ENCODE data around the gene EPHA1. TPM values are rescaled to one million over a fixed set of nuclear protein-coding genes. Genes with fewer than 3 reads are reported as not detected.

EPHA1 gene
- total RNA-seq, 1 donor from 2014 or later, result not detected

DNA sequence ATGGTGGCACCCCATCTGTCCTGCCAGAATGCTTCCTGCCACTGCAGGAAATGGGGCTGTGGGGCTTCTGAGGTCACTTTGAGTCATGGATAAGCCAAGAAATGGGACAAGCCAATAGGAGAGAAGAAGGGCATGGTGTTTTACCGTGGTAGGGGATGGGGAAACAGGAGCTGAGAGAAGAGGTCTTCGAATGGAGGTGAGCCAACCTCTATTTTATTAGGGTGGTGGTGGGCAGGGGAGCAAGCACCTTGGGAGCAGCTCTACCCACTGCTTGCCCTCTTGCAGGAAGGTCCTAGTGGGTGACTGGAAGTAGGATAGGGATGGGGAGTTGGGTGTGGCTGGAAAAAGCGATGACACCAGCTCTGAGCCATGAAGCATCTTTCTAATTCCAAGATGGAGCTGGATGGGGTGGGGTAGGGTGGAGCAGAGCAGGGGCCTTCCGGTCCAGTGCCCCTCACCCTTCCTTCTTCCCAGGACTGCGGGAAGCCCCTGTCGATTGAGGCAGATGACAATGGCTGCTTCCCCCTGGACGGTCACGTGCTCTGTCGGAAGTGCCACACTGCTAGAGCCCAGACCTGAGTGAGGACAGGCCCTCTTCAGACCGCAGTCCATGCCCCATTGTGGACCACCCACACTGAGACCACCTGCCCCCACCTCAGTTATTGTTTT, 18.4 kb downstream of the EPHA1 start:
- DNase-seq (ENCODE audit: extremely low read depth, low read depth, low spot score), result no peak

DNA sequence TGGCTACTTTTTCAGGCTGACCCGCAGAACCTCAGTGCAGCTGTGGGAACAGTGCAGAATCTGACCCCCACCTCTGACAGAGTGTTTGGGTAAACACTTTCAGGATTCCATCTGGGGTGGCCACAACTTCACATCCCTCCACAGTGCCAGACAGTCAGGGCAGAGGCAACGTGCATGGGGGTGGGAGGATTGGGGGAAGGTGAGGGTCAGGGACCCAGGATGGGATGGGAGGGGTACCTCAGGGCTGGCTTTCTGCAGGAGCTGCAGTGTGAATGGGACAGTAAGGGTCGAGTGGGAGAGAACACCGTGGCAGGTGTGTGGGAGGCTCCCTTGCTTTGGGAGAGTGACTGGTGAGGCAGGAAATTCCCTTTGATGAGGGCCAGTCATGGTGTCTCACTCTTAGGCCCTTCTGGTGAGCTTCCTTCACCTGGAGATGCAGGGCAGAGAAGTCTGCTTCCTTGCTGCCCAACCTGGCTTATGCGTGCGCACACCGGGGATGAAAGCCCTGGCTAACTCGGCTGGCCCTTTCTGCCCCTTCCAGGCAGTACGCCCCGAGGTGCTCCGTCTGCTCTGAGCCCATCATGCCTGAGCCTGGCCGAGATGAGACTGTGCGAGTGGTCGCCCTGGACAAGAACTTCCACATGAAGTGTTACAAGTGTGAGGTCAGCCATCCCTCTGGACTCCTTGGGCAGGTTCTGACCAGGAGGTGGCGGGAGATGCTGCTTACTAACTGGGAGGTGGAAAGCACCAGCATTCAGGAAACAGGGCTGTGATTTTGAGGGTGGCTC, 19.1 kb downstream of the EPHA1 start:
- no peak for DNase-seq (ENCODE audit: extremely low read depth, low read depth, low spot score)

DNA sequence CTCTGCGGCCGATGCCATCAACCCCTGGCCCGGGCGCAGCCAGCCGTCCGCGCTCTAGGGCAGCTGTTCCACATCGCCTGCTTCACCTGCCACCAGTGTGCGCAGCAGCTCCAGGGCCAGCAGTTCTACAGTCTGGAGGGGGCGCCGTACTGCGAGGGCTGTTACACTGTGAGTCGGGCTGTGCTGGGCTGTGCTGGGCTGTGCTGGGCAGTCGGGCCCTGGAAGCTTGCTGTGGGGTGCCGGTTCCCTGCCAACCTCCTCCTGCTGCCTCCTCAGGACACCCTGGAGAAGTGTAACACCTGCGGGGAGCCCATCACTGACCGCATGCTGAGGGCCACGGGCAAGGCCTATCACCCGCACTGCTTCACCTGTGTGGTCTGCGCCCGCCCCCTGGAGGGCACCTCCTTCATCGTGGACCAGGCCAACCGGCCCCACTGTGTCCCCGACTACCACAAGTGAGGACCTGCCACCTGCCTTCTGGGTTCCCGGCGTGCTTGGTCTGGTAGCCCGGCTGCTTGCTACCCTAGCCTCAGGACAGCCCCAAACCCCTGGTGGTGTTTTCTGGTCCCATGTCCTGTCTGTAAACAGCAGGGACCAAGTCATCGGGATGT, 20.1 kb downstream of the EPHA1 start:
- DNase-seq (ENCODE audit: extremely low read depth, low read depth, low spot score), result no peak

DNA sequence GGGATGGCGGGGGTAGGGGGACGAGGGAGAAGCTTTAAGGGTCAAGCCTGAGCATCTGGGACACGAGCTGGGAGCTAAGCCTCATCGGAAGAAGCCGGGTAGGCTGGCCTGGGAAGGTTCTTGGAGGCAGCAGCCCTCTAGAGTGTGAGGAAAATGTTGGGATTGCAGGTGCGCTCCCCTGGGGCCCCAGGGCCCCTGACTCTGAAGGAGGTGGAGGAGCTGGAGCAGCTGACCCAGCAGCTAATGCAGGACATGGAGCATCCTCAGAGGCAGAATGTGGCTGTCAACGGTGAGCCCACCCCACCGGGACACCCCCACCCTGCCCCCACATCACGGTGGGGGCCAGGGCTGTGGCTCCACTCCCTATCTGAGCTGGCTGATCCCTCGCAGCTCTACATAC, 20.6 kb downstream of the EPHA1 start:
- DNase-seq (ENCODE audit: extremely low read depth, low read depth, low spot score), result no peak

DNA sequence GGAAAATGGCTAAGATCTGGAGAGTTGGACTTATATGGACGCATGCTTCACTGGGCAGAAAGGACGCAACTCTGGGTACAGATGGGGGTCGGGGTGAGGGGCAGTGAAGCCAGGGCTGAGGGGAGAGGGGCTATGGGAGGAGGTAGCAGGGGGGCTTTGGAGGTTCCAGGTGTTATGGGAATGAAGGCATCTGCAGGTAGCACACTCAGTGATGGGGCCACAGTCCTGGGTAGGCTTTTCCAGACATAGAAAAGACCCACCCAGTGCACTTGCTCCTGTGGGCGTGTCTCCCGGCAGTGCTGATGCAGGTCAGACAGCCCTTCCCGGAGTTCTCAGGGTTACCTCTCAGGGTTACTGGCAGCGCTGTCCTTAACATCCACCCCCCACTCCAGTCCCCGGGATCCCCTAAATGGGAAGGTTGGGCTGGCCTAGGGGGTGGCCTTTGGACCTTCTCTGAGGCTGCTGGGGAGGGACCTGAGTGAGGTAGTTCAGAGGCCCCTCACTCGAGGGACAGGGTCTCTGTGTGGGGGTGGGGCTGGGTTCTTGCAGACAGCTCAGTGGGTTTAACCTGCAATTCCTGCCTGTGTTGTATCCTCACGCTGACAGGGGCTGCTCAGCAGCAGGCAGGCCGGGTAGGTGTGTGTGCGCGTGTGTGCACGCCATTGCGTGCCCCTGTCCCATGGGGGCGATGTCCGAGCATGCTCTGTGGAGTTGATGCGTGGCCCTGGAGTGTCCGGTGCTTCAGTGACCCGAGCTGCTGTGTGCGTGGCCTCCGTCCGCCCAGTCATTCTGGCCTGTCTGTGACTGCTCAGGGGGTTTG, 21.3 kb downstream of the EPHA1 start:
- no peak for DNase-seq (ENCODE audit: extremely low read depth, low read depth, low spot score)

DNA sequence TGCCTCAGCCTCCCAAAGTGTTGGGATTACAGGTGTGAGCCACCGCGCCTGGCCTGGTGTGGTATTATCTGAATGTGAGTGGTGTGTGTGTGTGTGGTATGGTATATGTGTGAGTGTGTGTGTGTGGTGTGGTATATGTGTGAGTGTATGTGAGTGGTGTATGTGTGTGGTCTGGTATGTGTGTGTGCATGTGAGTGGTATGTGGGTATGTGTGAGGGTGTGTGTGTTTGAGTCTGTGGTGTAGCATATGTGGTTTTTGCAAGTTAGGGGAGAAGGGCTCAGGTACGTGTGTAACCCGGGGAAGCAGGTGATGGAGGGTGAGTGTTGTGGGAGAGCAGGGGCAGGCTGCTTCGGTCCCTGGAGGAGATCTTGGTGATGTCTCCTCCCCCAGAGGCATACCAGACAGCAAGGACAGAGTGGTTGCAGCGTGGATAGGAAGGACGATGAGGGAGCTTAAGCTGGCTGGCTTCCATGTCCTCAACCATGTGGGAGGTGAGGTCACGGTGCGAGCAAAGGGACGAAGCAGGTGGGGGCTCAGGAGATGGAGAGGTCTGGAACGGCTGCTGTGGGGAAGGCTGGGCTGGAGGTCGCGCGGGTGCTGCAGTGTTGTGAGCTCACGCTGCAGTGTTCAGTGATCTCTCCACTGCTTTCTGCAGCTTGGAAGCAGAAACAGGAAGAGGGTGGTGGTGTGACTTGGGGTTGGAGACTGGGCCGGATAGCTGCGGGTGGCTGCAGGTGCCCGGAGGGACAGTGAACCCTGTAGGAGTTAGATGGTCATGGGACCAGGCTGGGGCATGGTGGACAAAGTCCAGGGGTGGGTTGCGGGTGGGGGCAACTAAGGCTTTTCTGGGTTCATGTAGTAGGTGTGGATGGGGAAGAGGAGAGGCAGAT, 22.5 kb downstream of the EPHA1 start:
- DNase-seq (ENCODE audit: extremely low read depth, low read depth, low spot score), result no peak

DNA sequence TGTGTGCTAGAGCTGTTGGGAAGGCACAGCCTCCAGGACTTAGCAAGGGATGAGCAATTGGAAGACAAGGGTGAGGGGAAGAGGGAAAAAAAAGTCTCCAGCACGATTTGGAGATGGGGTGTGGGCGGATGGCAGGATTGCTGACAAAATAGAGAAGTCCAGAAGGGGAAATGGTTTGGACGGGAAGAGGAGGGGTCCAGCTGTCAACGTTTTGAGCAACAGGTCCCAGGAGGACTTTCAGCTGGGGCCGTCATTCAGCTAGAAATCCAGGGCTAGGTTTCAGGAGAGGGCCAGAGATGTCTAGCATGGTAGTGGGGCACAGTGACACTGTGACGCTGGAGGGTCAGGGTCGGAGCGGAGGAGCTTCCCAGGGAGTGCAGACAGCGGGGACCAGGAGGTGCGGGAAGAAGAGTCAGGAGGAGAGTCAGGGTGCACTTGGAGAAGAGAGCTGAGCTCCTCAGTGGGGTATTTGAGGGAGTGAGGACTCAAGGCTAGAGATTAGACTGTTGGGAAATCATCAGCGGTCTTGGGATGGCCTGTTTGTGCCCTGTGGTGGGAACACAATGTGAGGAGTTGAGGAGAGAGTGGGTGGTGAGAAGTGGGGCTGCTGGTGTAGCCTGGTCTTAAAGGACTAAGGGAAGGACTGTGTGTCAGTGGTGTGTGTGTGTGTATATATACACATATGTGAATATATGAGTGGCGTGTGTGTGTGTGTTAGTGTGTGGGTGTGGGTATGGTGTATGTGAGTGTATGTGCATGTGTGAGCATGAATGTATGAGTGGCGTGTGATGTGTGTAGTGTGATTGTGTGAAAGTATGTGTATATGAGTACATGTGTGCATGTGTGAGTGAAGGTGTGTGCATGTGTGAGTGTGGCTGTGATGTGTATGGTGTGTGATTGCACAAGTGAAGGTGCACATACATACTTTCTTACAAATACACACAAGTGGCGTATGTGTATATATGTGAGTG, 23.7 kb downstream of the EPHA1 start:
- no peak for DNase-seq (ENCODE audit: extremely low read depth, low read depth, low spot score)

DNA sequence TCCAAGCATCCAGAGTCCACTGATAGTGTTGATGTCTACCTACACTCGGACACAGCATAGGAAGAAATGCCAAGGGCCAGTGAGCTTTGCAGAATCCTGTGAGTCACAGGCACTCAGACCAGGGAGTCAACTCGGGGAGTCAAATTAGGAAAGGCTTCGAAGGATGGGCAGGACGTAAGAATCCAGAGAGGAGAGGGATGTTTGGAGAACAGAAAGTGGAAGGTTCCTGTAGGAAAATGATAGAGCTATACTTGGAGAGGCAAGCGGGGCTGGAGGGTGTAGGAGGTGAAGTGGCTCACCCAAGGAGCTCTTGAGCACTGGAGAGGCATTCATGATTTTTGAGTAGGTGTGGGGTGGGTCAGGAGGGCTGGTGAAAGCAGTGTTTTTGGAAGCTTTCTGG, 24.5 kb downstream of the EPHA1 start:
- DNase-seq (ENCODE audit: extremely low read depth, low read depth, low spot score), result no peak

DNA sequence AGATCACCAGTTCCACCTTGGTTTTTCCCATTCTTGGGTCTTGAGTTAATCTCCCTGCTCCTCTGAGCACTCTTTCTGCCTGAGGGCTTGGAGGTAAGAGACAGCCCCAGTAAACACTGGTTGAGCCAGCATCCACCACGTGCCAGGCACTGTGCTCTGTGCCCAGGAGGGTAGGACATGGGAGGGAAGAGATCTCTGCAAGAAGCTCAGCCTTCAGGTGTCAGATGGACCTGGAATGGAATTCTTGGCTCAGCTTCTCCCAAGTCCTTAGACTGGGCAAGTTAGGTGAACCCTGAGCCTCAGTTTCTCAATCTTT, 25.1 kb downstream of the EPHA1 start:
- no peak for DNase-seq (ENCODE audit: extremely low read depth, low read depth, low spot score)

DNA sequence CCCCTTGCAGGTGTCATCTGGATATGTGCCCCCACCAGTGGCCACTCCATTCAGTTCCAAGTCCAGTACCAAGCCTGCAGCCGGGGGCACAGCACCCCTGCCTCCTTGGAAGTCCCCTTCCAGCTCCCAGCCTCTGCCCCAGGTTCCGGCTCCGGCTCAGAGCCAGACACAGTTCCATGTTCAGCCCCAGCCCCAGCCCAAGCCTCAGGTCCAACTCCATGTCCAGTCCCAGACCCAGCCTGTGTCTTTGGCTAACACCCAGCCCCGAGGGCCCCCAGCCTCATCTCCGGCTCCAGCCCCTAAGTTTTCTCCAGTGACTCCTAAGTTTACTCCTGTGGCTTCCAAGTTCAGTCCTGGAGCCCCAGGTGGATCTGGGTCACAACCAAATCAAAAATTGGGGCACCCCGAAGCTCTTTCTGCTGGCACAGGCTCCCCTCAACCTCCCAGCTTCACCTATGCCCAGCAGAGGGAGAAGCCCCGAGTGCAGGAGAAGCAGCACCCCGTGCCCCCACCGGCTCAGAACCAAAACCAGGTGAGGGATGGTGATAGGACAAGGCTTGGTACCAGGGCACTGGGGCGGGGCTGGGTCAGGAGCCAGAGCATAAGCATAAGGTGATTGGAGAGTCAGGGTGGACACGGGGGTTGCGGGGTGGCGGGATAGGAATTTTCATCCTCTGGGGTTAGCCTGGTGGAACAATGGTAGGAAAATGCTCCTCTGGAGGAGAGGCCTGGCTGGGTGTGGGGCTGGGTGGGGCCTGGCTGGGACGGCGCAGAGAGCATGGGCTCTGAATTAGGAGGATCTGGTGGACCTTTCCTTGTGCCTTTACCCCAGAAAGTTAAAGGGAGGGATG, 25.6 kb downstream of the EPHA1 start:
- no peak for DNase-seq (ENCODE audit: extremely low read depth, low read depth, low spot score)

DNA sequence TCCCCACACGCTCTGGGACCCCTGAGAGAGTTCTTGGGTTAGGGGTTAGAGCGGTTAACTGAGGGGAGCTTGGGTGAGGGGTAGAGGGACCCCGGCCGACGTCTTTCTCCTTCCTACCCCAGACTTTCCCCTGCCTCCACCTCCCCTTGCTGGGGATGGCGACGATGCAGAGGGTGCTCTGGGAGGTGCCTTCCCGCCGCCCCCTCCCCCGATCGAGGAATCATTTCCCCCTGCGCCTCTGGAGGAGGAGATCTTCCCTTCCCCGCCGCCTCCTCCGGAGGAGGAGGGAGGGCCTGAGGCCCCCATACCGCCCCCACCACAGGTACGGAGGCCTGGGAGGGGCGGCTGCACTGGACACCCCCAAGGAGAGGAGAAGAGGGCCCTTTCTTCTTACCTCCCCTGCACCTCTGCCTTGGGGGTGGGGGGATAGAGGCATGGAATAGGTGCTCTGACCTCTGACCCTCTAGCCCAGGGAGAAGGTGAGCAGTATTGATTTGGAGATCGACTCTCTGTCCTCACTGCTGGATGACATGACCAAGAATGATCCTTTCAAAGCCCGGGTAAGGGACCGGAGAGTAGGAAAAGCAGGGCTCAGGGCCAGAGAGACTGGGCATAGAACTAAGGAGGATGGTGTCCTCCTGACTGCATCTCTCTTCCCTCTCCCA, 26.4 kb downstream of the EPHA1 start:
- DNase-seq (ENCODE audit: extremely low read depth, low read depth, low spot score), result no peak

DNA sequence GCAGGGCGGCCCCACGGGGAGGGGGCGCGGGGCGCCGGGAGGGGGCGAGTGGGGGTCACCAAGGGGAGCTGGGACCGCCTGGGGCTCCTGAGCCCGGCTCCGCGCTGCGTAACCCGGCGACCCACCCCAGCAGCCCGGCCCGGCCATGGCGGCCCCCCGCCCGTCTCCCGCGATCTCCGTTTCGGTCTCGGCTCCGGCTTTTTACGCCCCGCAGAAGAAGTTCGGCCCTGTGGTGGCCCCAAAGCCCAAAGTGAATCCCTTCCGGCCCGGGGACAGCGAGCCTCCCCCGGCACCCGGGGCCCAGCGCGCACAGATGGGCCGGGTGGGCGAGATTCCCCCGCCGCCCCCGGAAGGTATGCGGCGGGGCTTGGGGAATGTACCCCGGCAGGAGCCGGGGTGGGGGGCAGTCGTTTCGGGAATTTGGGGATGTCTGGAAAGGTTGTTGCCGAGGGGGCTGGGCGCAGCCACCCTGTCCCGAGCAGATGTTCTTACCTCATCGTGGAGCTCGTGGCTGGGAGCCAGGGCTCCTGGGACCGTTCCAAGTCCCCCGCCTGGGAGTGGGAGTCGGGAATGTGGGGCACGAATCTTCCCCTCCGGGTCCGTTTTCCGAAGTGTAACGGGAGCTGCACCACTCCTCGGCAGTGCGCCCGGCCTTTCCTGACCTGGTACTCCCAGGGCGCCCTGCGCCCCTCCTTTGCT, 27.1 kb downstream of the EPHA1 start:
- DNase-seq (ENCODE audit: extremely low read depth, low read depth, low spot score), result no peak

DNA sequence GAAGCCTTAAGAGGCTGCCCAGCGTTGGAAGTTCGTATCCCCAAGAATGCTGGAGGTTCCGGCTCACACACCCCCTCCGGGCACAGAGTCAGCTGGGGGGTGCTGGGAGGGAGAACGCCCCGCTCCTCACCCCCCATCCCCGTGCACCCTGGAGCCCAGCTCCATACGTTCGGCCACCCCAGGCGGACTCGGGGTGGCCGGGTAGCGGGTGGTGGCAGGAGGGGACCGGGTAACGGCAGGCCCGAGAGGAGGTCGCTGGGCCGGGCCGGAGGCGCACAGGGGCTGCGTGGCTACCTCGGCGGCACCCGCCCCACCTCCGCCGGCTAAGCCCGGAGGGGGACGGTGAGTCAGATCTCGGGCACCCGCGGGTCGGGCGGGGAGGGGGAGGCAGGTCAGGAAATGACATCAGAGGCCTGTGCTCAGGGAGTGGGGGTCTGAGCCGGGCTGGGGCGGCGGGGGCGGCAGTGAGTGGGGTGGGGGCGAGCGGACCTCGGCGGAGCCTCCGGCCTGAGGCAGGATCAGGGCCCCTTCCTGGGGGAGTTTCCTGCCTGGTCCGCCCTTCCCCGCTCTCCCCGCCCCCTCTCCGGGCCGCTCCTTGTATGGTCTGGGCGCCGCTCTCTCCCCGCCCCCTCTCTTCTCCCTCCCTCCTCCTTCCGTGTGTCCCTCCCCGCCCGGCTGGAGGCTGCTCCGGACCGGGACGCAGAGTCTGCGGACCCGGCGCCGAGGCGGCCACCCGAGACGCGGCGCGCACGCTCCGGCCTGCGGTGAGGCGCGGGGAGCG, 27.8 kb downstream of the EPHA1 start, which contains the start of gene ZYX:
Gene ZYX (plus strand): TSS at position 700 of the 781 bp plus-strand sequence. CDS start 227 bp downstream, outside the sequence.
- DNase-seq (ENCODE audit: extremely low read depth, low read depth, low spot score), result no peak

DNA sequence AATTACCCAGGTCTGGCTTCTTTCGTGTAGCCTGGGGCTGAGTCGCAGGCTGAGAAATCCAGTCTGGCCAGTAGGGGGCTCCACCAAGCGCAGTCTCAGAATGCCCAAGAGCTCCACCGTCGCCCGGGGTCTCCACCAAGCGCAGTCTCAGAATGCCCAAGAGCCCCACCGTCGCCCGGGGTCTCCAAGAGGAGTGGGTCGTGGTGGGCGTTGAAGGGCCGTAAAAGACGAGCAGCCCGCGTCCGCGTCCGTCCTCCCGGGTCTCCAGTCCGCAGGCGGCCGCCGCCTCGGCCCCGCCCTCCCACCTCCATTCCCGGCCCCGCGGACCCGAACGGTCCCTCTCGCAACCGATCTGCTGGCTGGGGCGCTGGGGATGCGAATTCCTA, 28.4 kb downstream of the EPHA1 start:
- DNase-seq (ENCODE audit: extremely low read depth, low read depth, low spot score), result no peak

DNA sequence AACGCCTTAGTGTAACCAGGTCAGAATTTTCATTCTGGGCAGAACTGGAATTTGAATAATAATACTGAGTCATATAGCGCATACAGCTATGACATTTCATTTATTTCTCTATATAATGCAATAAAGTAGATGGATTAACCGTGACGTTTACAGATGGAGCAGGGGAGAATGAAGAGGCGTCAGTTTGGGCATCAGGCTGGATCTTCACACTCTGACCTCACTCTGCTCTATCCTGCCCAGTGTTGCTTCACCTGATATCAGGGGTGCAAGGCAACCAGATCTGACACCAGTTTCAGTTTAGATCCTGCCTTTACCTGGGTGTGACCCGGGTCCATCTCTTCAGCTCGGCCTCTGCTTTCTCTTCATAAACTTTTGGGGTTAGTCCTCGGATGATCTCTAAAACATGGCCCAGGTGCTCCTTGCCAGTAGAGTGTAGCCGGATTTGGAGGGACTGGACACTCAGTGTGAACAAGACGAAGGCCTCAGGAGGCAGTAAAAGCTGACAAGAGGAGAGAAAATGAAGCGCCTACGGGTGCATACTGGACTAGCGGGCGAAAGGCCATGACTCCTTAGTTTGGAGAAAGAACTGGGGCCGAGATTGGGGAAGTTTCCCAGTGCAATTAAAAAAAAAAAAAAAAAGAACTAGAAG, 28.9 kb downstream of the EPHA1 start:
- no peak for DNase-seq (ENCODE audit: extremely low read depth, low read depth, low spot score)

DNA sequence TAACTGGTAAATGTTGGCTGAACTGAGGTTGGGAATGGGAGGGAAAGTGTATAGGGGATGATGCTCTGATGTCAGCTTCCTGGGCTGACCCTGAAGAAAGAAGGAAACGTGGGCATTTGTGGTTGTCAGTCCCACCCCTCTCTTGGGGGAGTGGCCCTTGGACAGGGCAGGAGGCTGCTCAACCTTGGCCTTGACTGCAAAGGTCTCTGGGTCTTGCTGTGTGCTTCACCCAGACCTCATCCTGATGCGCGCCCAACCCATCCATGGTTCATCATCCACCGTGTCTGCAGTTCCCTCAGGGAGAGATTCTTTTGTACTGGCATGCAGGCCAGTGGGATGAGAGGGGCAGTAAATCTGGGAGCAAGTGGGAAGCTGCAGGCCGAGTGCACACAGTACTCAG, 32.3 kb downstream of the EPHA1 start:
- no peak for DNase-seq (ENCODE audit: extremely low read depth, low read depth, low spot score)

All from glomerular endothelial cell (primary cell).